Lower leg skin (tissue), 4 donors: ENCODE results near the gene RPS3. TPM values are rescaled to one million over a fixed set of nuclear protein-coding genes. Genes with fewer than 3 reads are reported as not detected.

Experiments
- DNase-seq, 2 donors: peaks; one replicate each; pipeline ENCODE4 v3.0.0-alpha.2; 2019; ENCODE audit warnings: low spot score in 2 of 2
- H3K4me3 ChIP-seq: fragments of 200-600 bp; sonication (generic); 2 replicates; pipeline ENCODE4 v1.5.1; 2017; ENCODE audit warnings: mild to moderate bottlenecking, low read depth; ENCODE audit not compliant: poor library complexity, severe bottlenecking
- POLR2A ChIP-seq, 2 donors: fragments of 450-650 bp; IDR thresholded peaks; one replicate each; pipeline ENCODE4 v1.6.1; 2016 to 2017; ENCODE audit warnings: antibody characterized with exemption in 2 of 2, mild to moderate bottlenecking in 1 of 2, moderate library complexity in 1 of 2
- WGBS, 2 donors: methylation state at CpG; one replicate each; pipeline ENCODE4 v1.1.5; 2018; 5-methylcytosine and 5-hydroxymethylcytosine counted together
- intact Hi-C: fragments of 100-400 bp; cut with DNase I; formaldehyde crosslinking; loops from one replicate; pipeline ENCODE4 v1.15.0; 2023; ENCODE audit warnings: low total_unique reads
- total RNA-seq, 4 donors: library from RNA; depleted of rRNA; stranded (reverse); fragments of >200 nt; gene quantifications; one replicate each; pipeline ENCODE4 v1.1.0, GENCODE V29; 2016
- TF ChIP-seq, protein P1 (sequence below), 3 donors: fragments of 450-650 bp; IDR thresholded peaks; one replicate each; pipeline ENCODE4 v1.5.1; 2016; ENCODE audit warnings: antibody characterized with exemption in 3 of 3, mild to moderate bottlenecking in 3 of 3, moderate library complexity in 2 of 3

The RPS3 gene
- total RNA-seq, 4 donors from 2014 or later, result 1,197 to 2,282 (median 2,051) TPM

DNA sequence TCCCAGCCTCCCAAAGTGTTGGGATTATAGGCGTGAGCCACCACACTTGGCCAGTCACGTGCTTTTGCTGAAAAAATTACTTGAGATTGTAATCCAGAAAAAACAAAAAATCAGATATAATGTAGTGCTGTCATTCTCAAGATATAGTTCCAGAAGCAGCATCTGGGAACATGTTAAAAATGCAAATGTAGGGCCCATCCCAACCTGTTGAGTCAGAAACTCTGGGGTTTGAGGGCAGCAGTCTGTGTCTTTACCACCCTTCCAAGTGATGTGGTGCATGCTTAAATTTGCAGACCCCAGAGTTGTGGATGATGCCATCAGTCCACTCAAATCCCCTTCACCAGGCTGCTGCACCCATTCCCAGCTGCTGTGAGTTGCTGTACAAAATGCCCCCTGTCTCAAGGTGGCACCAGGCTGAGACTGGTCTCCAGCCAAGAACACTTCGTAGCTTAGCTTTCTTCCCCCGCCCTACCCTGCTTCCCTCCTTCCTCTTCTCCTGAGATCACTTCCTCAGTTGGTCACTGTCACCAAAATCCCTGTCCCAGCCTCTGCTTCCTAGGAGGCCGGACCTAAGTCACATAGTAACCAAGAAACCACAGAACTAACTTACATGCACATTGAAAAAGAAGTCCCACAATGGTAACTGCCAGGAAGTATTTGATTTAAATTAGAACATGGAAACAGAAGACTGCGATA lies 29.6 kb upstream of the RPS3 start:
- intact Hi-C loops, result no loop called here
- WGBS, 2 donors, result 45 to 50% methylated on average over 6 of the region's 6 CpGs
- no peak for DNase-seq

DNA sequence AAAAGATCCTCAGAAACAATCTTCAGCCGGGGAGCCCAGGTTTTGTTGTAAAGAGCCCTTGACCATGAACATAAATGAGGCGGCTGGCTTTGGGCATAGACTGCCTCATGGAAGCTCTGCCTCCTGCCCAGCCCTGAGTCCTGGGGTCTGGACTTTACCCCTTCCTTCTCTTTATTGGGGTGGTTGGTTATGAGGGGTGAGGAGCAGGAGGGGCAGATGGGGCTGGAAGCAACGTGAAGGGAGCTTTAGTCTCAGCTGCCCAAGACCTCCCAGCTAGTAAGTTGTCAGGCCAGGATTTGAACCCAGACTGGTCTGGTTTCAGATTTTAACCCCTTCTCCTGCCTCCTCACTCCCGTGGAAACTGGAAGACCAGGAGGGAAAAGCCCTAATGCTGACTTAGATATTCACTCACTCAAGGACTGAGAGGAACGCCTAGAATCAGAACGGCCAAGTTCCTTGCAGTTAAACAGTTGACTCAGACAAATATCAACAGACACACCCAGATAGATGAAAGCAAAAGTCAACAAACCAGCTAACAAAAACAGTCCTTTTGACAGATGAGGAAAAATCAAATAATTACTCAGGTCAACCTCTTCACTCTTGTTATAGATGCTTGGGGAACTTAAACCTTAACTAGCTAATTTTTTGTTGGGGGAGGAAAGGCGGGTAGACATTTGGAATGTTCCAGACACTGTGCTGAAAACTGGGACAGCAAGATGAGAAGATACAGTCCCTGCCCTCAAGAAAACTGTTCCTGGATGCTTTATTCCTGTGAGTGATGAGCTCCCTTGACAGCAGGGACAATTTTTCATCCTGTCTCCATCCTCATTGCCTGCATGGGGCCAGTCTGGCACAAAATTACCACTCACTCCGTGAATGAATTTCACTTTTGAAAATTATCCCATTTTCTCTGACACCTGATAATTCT lies 27.1 kb upstream of the RPS3 start:
- intact Hi-C loops, result no loop called here
- TF ChIP-seq, protein P1, sequence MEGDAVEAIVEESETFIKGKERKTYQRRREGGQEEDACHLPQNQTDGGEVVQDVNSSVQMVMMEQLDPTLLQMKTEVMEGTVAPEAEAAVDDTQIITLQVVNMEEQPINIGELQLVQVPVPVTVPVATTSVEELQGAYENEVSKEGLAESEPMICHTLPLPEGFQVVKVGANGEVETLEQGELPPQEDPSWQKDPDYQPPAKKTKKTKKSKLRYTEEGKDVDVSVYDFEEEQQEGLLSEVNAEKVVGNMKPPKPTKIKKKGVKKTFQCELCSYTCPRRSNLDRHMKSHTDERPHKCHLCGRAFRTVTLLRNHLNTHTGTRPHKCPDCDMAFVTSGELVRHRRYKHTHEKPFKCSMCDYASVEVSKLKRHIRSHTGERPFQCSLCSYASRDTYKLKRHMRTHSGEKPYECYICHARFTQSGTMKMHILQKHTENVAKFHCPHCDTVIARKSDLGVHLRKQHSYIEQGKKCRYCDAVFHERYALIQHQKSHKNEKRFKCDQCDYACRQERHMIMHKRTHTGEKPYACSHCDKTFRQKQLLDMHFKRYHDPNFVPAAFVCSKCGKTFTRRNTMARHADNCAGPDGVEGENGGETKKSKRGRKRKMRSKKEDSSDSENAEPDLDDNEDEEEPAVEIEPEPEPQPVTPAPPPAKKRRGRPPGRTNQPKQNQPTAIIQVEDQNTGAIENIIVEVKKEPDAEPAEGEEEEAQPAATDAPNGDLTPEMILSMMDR (IDR thresholded peaks at IDR 0.05), result no peak
- no peak for TF ChIP-seq POLR2A (IDR thresholded peaks at IDR 0.05)
- no peak for DNase-seq
- H3K4me3 ChIP-seq, result no peak overlapping the region
- 35 to 39% methylated on average over 8 of the region's 8 CpGs for WGBS, 2 donors

More for the DNA sequence above, 29.6 kb upstream of the RPS3 start:
- H3K4me3 ChIP-seq, result no peak overlapping the region
- TF ChIP-seq, protein P1 (IDR thresholded peaks at IDR 0.05), result no peak

DNA sequence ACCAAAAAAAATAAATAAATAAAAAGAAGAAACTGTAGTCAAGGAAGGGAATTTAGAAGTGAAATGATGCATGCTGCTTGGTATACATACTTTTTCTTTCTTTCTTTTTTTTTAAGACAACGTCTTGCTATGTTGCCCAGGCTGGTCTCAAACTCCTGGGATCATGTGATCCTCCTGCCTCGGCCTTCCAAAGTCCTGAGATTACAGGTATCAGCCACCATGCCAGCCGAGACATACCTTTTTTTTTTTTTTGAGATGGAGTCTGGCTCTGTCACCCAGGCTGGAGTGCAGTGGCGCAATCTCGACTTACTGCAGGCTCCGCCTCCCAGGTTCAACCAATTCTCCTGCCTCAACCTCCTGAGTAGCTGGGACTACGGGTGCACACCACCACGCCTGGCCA lies 26.1 kb upstream of the RPS3 start:
- TF ChIP-seq POLR2A (IDR thresholded peaks at IDR 0.05), result no peak
- TF ChIP-seq, protein P1 (IDR thresholded peaks at IDR 0.05), result no peak
- no peak overlapping the region for H3K4me3 ChIP-seq
- intact Hi-C loops, result no loop called here
- 86 to 89% methylated on average over 8 of the region's 8 CpGs for WGBS, 2 donors
- DNase-seq, result no peak

DNA sequence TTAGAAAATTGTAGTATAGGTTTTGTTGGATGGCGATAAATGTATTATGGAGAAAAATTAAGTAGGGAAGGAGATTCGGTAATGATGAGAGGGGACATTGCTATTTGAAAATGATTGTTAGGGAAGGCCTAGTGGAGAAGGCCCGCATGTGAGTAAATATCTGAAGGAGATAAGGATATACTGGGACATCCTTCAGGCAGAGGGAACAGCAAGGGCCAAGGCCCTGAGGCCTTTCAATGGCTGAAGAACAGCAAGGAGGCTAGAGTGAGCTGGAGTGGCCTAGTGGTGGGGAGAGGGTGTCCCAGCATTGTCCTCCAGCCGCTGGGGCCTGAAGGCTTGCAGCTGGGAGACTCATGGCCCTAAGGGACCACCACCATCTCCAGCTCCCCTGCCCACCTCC lies 24.7 kb upstream of the RPS3 start:
- no peak for DNase-seq
- intact Hi-C loops, result no loop called here
- H3K4me3 ChIP-seq, result no peak overlapping the region
- TF ChIP-seq POLR2A (IDR thresholded peaks at IDR 0.05), result no peak
- TF ChIP-seq, protein P1 (IDR thresholded peaks at IDR 0.05), result no peak
- WGBS, 2 donors, result 91 to 94% methylated on average over 4 of the region's 4 CpGs

DNA sequence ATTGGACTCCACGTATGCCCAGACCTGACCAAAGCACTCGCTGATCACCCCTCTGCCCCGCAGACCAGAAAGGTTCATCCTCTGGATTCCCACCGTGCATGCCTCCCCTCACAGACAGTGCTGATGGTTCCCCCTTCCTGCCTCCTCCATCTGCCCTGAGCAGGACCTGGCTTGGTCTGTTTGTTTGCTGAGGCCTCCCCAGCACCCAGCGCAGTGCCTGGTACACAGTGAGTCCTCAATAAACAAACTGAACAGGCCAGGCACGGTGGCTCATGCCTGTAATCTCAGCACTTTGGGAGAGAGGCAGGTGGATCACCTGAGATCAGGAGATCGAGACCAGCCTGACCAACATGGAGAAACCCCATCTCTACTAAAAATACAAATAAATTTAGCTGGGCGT lies 23.7 kb upstream of the RPS3 start:
- DNase-seq, result no peak
- TF ChIP-seq, protein P1 (IDR thresholded peaks at IDR 0.05), result no peak
- no peak for TF ChIP-seq POLR2A (IDR thresholded peaks at IDR 0.05)
- H3K4me3 ChIP-seq, result no peak overlapping the region
- WGBS, 2 donors, result 89 to 95% methylated on average over 8 of the region's 8 CpGs
- intact Hi-C loops, result no loop called here
